Bronchial epithelial cell (primary cell): ENCODE data around the gene CCNL2. TPM values are rescaled to one million over a fixed set of nuclear protein-coding genes. Genes with fewer than 3 reads are reported as not detected.

Source experiments
- DNase-seq: peaks from one replicate; pipeline ENCODE4 v3.0.0-alpha.2; 2010; ENCODE audit warnings: low read depth
- FAIRE-seq: peaks from 2 replicates; lab custom pipeline; 2011; peaks lifted over from hg19 to GRCh38; lab: Jason Lieb, UNC
- H3K27me3 ChIP-seq: 2 replicates; pipeline ENCODE4 v1.5.1; 2011; ENCODE audit warnings: low read length; ENCODE audit not compliant: control insufficient read depth, insufficient read depth
- H3K36me3 ChIP-seq: 2 replicates; pipeline ENCODE4 v1.5.1; 2011; ENCODE audit warnings: low read length; ENCODE audit not compliant: control insufficient read depth, insufficient read depth
- H3K4me3 ChIP-seq: 2 replicates; pipeline ENCODE4 v1.5.1; 2011; ENCODE audit warnings: mild to moderate bottlenecking, low read depth, low read length, control low read depth
- total RNA-seq: library from RNA; depleted of rRNA; stranded (reverse); fragments of >200 nt; gene quantifications from 2 replicates; pipeline ENCODE4 v1.2.1, GENCODE V29; 2014
- TF ChIP-seq, protein P1 (sequence below): IDR thresholded peaks from 2 replicates; pipeline ENCODE4 v1.5.1; 2011; ENCODE audit warnings: mild to moderate bottlenecking, moderate library complexity, low read length, control low read depth, inconsistent platforms; ENCODE audit not compliant: insufficient read depth, severe bottlenecking

Gene CCNL2
- total RNA-seq, 1 donor from 2014 or later = 134 TPM

DNA sequence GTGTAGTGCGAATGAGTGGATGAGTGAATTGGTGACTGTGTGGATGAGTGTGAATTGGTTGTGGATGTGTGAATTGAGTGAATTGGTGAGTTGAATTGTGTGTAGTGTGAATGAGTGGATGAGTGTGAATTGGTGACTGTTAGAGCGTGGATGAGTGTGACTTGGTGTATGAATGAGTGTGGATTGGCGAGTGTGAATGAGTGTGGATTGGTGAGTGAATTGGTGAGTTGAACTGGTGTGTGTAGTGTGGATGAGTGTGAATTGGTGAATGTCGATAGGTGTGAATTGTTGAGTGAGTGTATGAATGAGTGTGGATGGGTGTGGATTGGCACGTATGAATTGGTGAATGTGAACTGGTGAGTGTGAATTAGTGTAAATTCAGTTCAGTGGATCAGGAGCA is 31.8 kb downstream of the CCNL2 start:
- DNase-seq (no peak), FAIRE-seq (no peak)
- H3K36me3 ChIP-seq = peaks cover 1% of the 10 kb centered on the region
- TF ChIP-seq, protein P1, sequence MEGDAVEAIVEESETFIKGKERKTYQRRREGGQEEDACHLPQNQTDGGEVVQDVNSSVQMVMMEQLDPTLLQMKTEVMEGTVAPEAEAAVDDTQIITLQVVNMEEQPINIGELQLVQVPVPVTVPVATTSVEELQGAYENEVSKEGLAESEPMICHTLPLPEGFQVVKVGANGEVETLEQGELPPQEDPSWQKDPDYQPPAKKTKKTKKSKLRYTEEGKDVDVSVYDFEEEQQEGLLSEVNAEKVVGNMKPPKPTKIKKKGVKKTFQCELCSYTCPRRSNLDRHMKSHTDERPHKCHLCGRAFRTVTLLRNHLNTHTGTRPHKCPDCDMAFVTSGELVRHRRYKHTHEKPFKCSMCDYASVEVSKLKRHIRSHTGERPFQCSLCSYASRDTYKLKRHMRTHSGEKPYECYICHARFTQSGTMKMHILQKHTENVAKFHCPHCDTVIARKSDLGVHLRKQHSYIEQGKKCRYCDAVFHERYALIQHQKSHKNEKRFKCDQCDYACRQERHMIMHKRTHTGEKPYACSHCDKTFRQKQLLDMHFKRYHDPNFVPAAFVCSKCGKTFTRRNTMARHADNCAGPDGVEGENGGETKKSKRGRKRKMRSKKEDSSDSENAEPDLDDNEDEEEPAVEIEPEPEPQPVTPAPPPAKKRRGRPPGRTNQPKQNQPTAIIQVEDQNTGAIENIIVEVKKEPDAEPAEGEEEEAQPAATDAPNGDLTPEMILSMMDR = no peak
- no peaks in the 10 kb centered on the region for H3K27me3 ChIP-seq
- H3K4me3 ChIP-seq = no peak overlapping the region

DNA sequence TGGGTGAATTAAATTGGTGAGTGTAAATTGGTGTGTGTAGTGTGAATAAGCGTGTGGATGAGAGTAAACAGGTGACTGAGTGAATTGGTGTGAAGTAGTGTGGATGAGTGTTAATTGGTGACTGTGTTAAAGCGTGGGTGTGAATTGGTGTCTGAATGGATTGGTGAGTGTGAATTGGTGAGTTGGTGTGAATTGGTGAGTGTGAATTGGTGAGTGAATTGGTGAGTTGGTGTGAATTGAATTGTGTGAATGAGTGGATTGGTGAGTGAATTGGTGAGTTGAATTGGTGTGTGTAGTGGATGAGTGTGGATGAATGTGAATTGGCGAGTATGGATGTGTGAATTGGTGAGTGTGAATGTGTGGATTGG is 32.5 kb downstream of the CCNL2 start:
- H3K36me3 ChIP-seq = peaks cover 1% of the 10 kb centered on the region
- no peaks in the 10 kb centered on the region for H3K27me3 ChIP-seq
- H3K4me3 ChIP-seq = no peak overlapping the region
- TF ChIP-seq, protein P1 = no peak
- FAIRE-seq (no peak), DNase-seq (no peak)

DNA sequence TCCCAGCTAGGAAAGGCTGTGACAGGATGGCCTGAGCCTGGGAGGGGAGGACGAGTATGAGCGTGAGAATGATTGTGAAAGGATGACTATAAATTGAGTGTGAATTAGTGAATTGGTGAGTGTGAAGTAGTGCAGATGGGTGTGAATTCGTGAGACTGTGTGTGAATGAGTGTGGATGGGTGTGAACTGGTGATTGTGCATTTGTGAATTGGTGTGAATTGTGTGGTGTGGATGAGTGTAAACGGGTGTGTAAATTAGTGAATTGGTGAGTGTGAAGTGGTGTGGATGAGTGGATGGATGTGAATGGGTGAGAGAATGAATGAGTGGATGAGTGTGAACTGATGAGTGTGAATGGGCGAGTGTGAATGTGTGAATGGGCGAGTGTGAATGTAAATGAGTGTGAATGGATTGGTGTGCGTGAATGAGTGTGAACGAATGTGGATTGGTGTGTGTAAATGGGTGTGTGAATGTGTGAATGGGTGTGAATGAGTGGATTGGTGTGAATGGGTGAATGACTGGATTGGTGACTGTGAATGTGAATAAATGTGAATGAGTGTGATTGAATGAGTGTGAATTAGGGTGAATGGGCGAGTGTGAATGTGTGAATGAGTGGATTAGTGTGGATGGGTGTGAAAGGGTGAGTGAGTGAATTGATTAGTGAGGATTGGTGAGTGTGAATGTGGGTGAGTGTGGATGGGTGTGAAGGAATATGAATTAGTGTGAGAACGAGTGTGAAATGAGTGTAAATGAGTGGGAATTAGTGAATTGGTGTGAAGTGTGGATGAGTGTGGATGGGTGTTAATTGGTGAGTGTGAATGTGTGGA is 33.0 kb downstream of the CCNL2 start:
- no peak for DNase-seq
- no peak overlapping the region for H3K4me3 ChIP-seq
- H3K27me3 ChIP-seq = no peaks in the 10 kb centered on the region
- FAIRE-seq = no peak
- TF ChIP-seq, protein P1 = no peak
- no peaks in the 10 kb centered on the region for H3K36me3 ChIP-seq

DNA sequence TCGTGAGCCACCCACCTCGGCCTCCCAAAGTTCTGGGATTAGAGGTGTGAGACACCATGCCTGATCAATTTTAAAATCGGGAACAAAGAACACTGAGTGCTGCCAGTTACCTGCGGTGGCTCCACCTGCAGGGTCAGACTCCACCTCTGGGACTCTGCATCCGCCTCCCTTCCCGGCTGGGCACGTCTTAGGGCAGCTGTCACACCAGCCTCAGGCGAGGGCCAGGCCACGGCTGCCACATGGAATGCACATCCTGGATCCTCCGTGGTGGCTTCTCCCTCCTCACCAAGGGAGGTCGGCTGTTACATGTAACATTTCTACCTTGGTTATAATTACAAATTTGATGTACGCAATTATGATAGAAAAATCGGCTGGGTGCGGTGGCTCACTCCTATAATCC is 34.9 kb downstream of the CCNL2 start:
- no peak overlapping the region for H3K4me3 ChIP-seq
- no peak for FAIRE-seq
- DNase-seq = no peak
- TF ChIP-seq, protein P1 = no peak
- H3K27me3 ChIP-seq = no peaks in the 10 kb centered on the region
- H3K36me3 ChIP-seq = no peaks in the 10 kb centered on the region

DNA sequence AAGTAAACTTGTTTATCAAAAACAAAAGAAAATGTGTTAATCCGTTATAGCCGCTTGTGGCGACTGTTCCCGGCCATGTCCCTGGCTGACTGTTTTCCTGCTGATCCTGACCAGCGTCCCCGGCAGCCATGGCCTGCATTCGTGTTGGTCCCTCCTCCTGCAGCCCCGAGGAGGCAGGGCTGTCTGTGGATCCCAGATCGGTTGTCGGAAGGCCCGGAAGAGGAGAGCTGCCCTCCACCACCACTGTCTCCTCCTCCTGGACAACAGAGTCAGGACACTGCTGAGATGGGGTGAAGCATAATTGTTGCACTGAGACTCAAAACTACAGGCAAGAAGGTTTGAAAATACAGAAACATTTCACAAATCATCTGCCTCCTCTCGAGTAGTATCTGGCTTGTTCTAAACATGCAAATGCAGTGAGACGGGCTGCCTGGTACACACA is 37.1 kb downstream of the CCNL2 start:
- Histone ChIP-seq H3K27me3 (no peaks in the 10 kb centered on the region), H3K36me3 (no peaks in the 10 kb centered on the region), H3K4me3 (no peak overlapping the region)
- TF ChIP-seq, protein P1 = no peak
- FAIRE-seq (no peak), DNase-seq (no peak)
